Transverse colon (tissue), 4 donors: ENCODE measurements around the gene ZDHHC18. TPM values are rescaled to one million over a fixed set of nuclear protein-coding genes. Genes with fewer than 3 reads are reported as not detected.

Experiments
- DNase-seq: peaks from one replicate; pipeline ENCODE4 v3.0.0-alpha.2; 2019
- H3K27ac ChIP-seq, 4 donors: fragments of 200-600 bp; sonication (generic); 2 replicates each; pipeline ENCODE4 v1.5.1; 2016 to 2018; ENCODE audit warnings: inconsistent platforms in 4 of 4
- H3K27me3 ChIP-seq: fragments of 200-600 bp; sonication (generic); 2 replicates; pipeline ENCODE4 v1.5.1; 2017; ENCODE audit warnings: inconsistent platforms
- H3K36me3 ChIP-seq, 4 donors: fragments of 200-600 bp; sonication (generic); 2 replicates each; pipeline ENCODE4 v1.5.1; 2017 to 2019; ENCODE audit warnings: inconsistent platforms in 4 of 4
- H3K4me1 ChIP-seq, 4 donors: fragments of 200-600 bp; sonication (generic); 2 replicates each; pipeline ENCODE4 v1.5.1; 2017 to 2020; ENCODE audit warnings: inconsistent platforms in 4 of 4
- H3K4me3 ChIP-seq, 4 donors: fragments of 200-600 bp; sonication (generic); 1 replicate in 1 of 4; 2 replicates in 3 of 4; pipeline versions ENCODE4 v1.5.1 to v1.6.1; 2017 to 2019; ENCODE audit warnings: inconsistent platforms in 4 of 4
- H3K9me3 ChIP-seq, 2 donors: fragments of 200-600 bp; sonication (generic); 2 replicates each; pipeline ENCODE4 v1.5.1; 2017 to 2019; ENCODE audit warnings: inconsistent platforms in 2 of 2
- CTCF ChIP-seq, 5 experiments: fragments of 200-600 bp in 3 of 5; fragments of 450-650 bp in 2 of 5; sonication (generic) in 3 of 5; IDR thresholded peaks; 1 replicate in 2 of 5; 2 replicates in 3 of 5; pipeline ENCODE4 v1.5.1; 2016 to 2017; ENCODE audit warnings: antibody characterized with exemption in 5 of 5, inconsistent platforms in 3 of 5, mild to moderate bottlenecking in 2 of 5, moderate library complexity in 1 of 5
- EP300 ChIP-seq: sonication (generic); formaldehyde crosslinking; IDR thresholded peaks from one replicate; pipeline ENCODE4 v1.6.1; 2017; ENCODE audit warnings: antibody characterized with exemption, low read depth
- POLR2A ChIP-seq: fragments of 450-650 bp; IDR thresholded peaks from one replicate; pipeline ENCODE4 v1.6.1; 2016; ENCODE audit warnings: antibody characterized with exemption, mild to moderate bottlenecking, moderate library complexity
- POLR2AphosphoS5 ChIP-seq, 3 donors: sonication (generic); formaldehyde crosslinking; IDR thresholded peaks; one replicate each; pipeline ENCODE4 v1.6.1; 2016; ENCODE audit warnings: antibody characterized with exemption in 3 of 3
- WGBS, 2 donors: methylation state at CpG; one replicate each; pipeline ENCODE4 v1.1.5; 2018; ENCODE audit warnings: low coverage in 1 of 2; 5-methylcytosine and 5-hydroxymethylcytosine counted together
- in situ Hi-C, 4 donors: fragments of 200-750 bp; cut with MboI; loops; one replicate each; pipeline versions ENCODE4 v1.15.0 to v1.15.1; 2017; ENCODE audit warnings: low sequenced_read_pairs in 3 of 4, low pct_ligation_motif_present in 1 of 4, low pct_unique_long_range_greater_than_20kb in 1 of 4
- intact Hi-C: fragments of 100-400 bp; cut with DNase I; formaldehyde crosslinking; loops from one replicate; pipeline ENCODE4 v1.15.1; 2023; ENCODE audit warnings: low total_unique reads
- total RNA-seq, 4 donors: library from RNA; depleted of rRNA; stranded (reverse); fragments of >200 nt; gene quantifications; one replicate each; pipeline ENCODE4 v1.1.0, GENCODE V29; 2016

Gene ZDHHC18
- total RNA-seq, 4 donors from 2014 or later: 4.4 to 37.3 (median 28.0) TPM

GRCh38 chr1:26856181-26856580 lies 29.7 kb downstream of the ZDHHC18 start:
- no peak overlapping the region for H3K27ac ChIP-seq
- peaks cover 0 to 2% (median under 1%) of the 10 kb centered on the region in 4 donors for H3K36me3 ChIP-seq
- peaks cover 6 to 28% (median 17%) of the 10 kb centered on the region in 4 donors for H3K4me1 ChIP-seq
- H3K9me3 ChIP-seq: no peaks in the 10 kb centered on the region
- H3K4me3 ChIP-seq: no peak overlapping the region
- TF ChIP-seq EP300 (no peak), POLR2A (no peak), POLR2AphosphoS5 (IDR thresholded peaks at IDR 0.05) (no peak), CTCF (IDR thresholded peaks at IDR 0.05) (no peak)
- no peak for DNase-seq
- no peaks in the 10 kb centered on the region for H3K27me3 ChIP-seq
- 94% methylated on average over 11 of the region's 11 CpGs; no CpG with 5 or more reads in 1 of the 2 donors for WGBS, 2 donors
- in situ Hi-C loops (no loop called here), intact Hi-C loops (no loop called here)

GRCh38 chr1:26856604-26857469 lies 30.3 kb downstream of the ZDHHC18 start:
- TF ChIP-seq POLR2AphosphoS5 (IDR thresholded peaks at IDR 0.05): no peak
- TF ChIP-seq CTCF (IDR thresholded peaks at IDR 0.05): no peak
- TF ChIP-seq POLR2A: no peak
- no peak for TF ChIP-seq EP300
- no peak overlapping the region for H3K27ac ChIP-seq
- in situ Hi-C loops (no loop called here), intact Hi-C loops (no loop called here)
- no peak for DNase-seq
- WGBS, 2 donors: 80 to 88% methylated on average over 2 to 21 of the region's 21 CpGs
- H3K9me3 ChIP-seq: no peaks in the 10 kb centered on the region
- H3K36me3 ChIP-seq: no peaks in the 10 kb centered on the region
- H3K4me1 ChIP-seq: peaks cover 6 to 34% (median 17%) of the 10 kb centered on the region in 4 donors
- no peak overlapping the region for H3K4me3 ChIP-seq
- no peaks in the 10 kb centered on the region for H3K27me3 ChIP-seq

- Histone ChIP-seq H3K27ac (no peak overlapping the region), H3K4me1 (peaks cover 6 to 42% (median 18%) of the 10 kb centered on the region in 4 donors), H3K36me3 (no peaks in the 10 kb centered on the region), H3K4me3 (no peak overlapping the region), H3K9me3 (no peaks in the 10 kb centered on the region), H3K27me3 (no peaks in the 10 kb centered on the region)
- in situ Hi-C loops: no loop called here
- intact Hi-C loops: no loop called here
- DNase-seq: no peak
- WGBS, 2 donors: 83% methylated on average over 8 of the region's 8 CpGs; no CpG with 5 or more reads in 1 of the 2 donors
- TF ChIP-seq CTCF (IDR thresholded peaks at IDR 0.05) (no peak), POLR2A (no peak), POLR2AphosphoS5 (IDR thresholded peaks at IDR 0.05) (no peak), EP300 (no peak)
Observed at GRCh38 chr1:26857473-26858060, 31.1 kb downstream of the ZDHHC18 start.

- intact Hi-C loops (no loop called here), in situ Hi-C loops (no loop called here)
- TF ChIP-seq POLR2AphosphoS5 (IDR thresholded peaks at IDR 0.05) (no peak), CTCF (IDR thresholded peaks at IDR 0.05) (no peak), EP300 (no peak), POLR2A (no peak)
- H3K4me1 ChIP-seq: peaks cover 6 to 39% (median 16%) of the 10 kb centered on the region in 4 donors
- H3K36me3 ChIP-seq: no peaks in the 10 kb centered on the region
- H3K27ac ChIP-seq: no peak overlapping the region
- DNase-seq: no peak
- H3K4me3 ChIP-seq: no peak overlapping the region
- H3K27me3 ChIP-seq: no peaks in the 10 kb centered on the region
- H3K9me3 ChIP-seq: no peaks in the 10 kb centered on the region
- WGBS, 2 donors: 73 to 90% methylated on average over 2 to 4 of the region's 4 CpGs
Observed at GRCh38 chr1:26858160-26858559, 31.7 kb downstream of the ZDHHC18 start.
